Brain microvascular endothelial cell (primary cell): ENCODE measurements around the gene CASTOR2.
A peak's percentile ranks its signal among the peaks of the same experiment; 100 is the strongest.

Experiments
- DNase-seq: peaks from one replicate; pipeline ENCODE4 v3.0.0-alpha.2; 2020
- H3K27ac ChIP-seq: fragments of 250-450 bp; sonication (Bioruptor Pico); 2 replicates; pipeline ENCODE4 v1.5.1; 2020; ENCODE audit warnings: mild to moderate bottlenecking, moderate library complexity
- H3K27me3 ChIP-seq: fragments of 250-450 bp; sonication (Bioruptor Pico); replicated peaks from 2 replicates; pipeline ENCODE4 v1.5.1; 2020; ENCODE audit warnings: mild to moderate bottlenecking
- H3K36me3 ChIP-seq: fragments of 250-450 bp; sonication (Bioruptor Pico); replicated peaks from 2 replicates; pipeline ENCODE4 v1.5.1; 2020; ENCODE audit warnings: mild to moderate bottlenecking
- H3K4me3 ChIP-seq: 2 replicates; pipeline ENCODE4 v1.5.1; 2011; ENCODE audit warnings: low read depth, mild to moderate bottlenecking, control low read depth, low read length, moderate library complexity
- in situ Hi-C: cut with HindIII; loops from 2 replicates; pipeline ENCODE4 v1.10.0; 2017; ENCODE audit warnings: low sequenced_read_pairs, low pct_ligation_motif_present
- TF ChIP-seq, protein P1 (sequence below): IDR thresholded peaks from 2 replicates; pipeline ENCODE4 v1.5.1; 2011; ENCODE audit warnings: low read depth, mild to moderate bottlenecking, moderate library complexity, low read length, control low read depth, inconsistent platforms; ENCODE audit errors: missing control alignments

Gene CASTOR2

GRCh38 chr7:75033064-75033463 is 68.6 kb downstream of the CASTOR2 start:
- in situ Hi-C loops = no loop called here
- no peak overlapping the region for H3K4me3 ChIP-seq
- H3K27ac ChIP-seq = no peak overlapping the region
- no peak for DNase-seq
- H3K27me3 ChIP-seq = no peaks in the 10 kb centered on the region
- TF ChIP-seq, protein P1, sequence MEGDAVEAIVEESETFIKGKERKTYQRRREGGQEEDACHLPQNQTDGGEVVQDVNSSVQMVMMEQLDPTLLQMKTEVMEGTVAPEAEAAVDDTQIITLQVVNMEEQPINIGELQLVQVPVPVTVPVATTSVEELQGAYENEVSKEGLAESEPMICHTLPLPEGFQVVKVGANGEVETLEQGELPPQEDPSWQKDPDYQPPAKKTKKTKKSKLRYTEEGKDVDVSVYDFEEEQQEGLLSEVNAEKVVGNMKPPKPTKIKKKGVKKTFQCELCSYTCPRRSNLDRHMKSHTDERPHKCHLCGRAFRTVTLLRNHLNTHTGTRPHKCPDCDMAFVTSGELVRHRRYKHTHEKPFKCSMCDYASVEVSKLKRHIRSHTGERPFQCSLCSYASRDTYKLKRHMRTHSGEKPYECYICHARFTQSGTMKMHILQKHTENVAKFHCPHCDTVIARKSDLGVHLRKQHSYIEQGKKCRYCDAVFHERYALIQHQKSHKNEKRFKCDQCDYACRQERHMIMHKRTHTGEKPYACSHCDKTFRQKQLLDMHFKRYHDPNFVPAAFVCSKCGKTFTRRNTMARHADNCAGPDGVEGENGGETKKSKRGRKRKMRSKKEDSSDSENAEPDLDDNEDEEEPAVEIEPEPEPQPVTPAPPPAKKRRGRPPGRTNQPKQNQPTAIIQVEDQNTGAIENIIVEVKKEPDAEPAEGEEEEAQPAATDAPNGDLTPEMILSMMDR = peak; percentile 61
- no peaks in the 10 kb centered on the region for H3K36me3 ChIP-seq

GRCh38 chr7:75033826-75034225 is 69.3 kb downstream of the CASTOR2 start:
- Histone ChIP-seq H3K4me3 (no peak overlapping the region), H3K27me3 (no peaks in the 10 kb centered on the region), H3K27ac (no peak overlapping the region), H3K36me3 (no peaks in the 10 kb centered on the region)
- TF ChIP-seq, protein P1 = no peak
- in situ Hi-C loops = no loop called here
- DNase-seq = no peak

DNA sequence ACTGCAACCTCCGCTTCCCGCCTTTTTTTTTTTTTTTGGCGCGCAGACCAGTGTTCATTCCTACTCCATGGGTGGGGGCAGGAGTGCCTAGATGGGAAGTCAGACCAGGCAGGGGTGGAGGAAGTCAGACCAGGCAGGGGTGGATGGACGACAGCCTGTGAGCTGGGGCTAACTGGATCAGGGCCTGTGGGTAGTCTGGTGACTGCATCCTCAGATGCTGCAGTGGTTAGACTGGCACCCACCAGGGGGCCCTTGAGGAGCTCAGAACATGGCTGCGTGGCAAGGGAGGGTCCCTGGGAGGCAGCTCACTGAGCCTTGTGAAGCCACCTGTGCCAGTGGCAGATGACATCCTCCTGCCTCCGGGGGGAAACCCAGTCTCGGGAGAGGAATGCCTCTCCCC is 74.0 kb downstream of the CASTOR2 start:
- Histone ChIP-seq H3K27ac (no peak overlapping the region), H3K4me3 (no peak overlapping the region), H3K36me3 (peaks cover 15% of the 10 kb centered on the region), H3K27me3 (no peaks in the 10 kb centered on the region)
- in situ Hi-C loops = no loop called here
- TF ChIP-seq, protein P1 = no peak
- DNase-seq = no peak

- TF ChIP-seq, protein P1 = no peak
- DNase-seq = no peak
- H3K27me3 ChIP-seq = no peaks in the 10 kb centered on the region
- peaks cover 18% of the 10 kb centered on the region for H3K36me3 ChIP-seq
- in situ Hi-C loops = no loop called here
- H3K4me3 ChIP-seq = no peak overlapping the region
- no peak overlapping the region for H3K27ac ChIP-seq
Observed at GRCh38 chr7:75039166-75039565, 74.7 kb downstream of the CASTOR2 start.

DNA sequence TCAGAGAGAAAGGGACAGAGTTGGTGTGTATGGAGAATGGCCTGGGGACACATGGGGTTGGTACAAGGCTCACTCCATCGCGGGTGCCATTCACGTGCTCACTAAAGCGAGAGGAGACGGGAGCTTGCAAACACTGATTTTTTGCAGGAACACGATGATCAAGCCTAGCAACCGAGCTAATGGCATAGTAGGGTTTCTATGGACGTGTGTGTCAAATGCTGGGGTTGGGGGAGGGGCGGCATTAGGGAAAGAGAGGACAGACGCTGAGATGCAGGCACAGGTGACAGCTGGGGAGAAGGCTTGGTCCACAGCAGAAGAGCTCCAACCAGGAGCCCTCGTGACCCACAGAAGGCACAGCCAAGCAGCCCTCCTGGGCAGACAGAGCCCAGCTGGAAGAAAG is 75.2 kb downstream of the CASTOR2 start:
- no peak for DNase-seq
- in situ Hi-C loops = no loop called here
- H3K4me3 ChIP-seq = no peak overlapping the region
- TF ChIP-seq, protein P1 = no peak
- no peaks in the 10 kb centered on the region for H3K27me3 ChIP-seq
- no peak overlapping the region for H3K27ac ChIP-seq
- peaks cover 18% of the 10 kb centered on the region for H3K36me3 ChIP-seq

GRCh38 chr7:75040512-75040911 is 76.0 kb downstream of the CASTOR2 start:
- peaks cover 25% of the 10 kb centered on the region for H3K36me3 ChIP-seq
- in situ Hi-C loops = no loop called here
- TF ChIP-seq, protein P1 = no peak
- no peaks in the 10 kb centered on the region for H3K27me3 ChIP-seq
- no peak for DNase-seq
- no peak overlapping the region for H3K27ac ChIP-seq
- H3K4me3 ChIP-seq = no peak overlapping the region
